Measurements from ENCODE around the gene TNNI3K.
A peak's percentile ranks its signal among the peaks of the same experiment; 100 is the strongest.

The TNNI3K gene

DNA sequence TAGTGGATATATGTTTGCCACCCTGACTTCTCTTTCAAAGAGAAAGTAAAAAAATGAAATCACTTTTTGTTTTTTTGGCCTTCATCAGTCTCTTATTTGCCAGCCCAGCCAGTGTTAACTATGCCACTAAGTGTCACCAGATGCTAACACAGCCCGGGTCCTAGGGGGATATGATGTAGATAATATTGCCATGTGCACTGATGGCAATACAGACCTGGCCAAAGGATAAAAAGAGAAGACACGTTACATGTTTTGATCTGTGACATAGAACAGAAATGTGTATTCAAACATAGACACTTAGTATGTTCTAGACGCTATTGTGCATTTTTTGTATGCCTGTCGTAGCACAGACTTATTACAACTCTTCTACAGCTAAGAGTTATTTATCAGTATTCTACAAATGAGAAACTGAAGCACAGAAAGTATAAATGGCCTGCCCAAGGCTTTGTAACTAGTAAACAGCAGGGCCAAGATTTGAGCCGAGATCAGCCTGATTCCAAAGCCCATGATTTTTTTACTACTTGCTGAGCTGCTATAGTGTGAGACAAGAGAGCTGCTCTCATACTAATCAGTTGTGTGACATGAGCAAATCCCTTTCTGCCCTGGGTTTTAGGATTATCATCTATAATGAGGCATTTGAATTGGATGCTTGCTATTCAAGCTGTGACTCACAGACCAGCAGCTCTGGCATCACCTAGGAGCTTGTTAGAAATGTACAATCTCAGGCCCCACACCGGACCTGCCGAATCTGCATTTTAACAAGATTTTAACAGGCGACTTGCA lies 270.9 kb downstream of the TNNI3K start:
- peak; percentile 79 to 95 for DNase-seq

DNA sequence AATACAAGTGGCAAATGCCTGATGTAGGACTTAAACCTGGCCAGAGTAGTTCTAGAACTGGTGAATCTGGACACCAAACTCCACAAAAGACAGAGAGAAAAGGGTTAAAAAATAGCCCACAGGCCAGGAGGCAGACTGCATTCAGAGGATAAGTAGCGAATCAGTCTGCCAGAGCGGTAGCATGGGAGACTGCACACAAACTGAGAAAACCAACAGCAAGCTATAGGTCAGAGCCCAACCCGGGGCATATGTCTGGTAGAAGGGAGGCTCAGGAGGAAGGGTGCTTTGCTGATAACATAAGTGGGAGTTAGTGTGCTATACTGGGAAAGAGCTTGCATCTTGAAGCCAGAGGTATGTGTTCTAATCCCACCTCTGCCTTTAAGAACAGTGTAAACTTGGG lies 273.3 kb downstream of the TNNI3K start:
- peak in 1 of 2 experiments; percentile 9 for DNase-seq

DNA sequence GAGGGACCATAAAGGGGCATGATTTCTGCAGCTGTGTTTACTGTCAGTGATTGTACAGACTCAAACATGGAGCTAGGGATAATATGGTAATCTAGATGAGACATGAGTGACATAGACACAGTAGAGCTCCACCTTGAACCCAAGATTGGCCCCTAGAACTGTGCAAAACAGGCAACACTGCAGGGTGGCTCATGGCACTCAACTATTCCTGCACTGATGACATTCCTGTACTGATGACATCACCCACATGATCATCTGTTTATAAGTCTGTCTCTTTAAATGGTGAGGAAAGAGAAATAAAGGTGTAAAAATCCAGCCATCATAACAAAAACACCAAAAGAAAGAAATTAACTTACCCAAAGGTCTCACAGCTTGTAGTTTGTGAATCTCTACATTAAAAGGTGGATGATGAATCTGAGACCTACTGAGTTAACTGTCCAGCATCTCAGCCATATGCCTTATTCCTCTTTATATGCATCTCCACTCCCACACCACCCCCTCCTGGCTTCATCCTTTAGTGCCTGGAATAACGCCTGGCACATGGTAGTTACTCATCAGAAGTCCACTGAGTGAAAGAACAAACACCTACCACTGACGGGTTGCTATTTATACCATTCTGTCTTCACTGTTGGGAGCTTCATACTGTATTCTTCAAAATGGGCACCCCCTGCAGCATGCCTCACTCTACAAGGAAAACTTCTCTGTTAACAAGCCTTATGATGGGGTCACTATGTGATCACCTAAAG lies 277.2 kb downstream of the TNNI3K start, which contains the start of gene LRRC53:
TSS of gene LRRC53 (minus strand) at position 442 of the 746 bp plus-strand sequence. CDS start 29,262 bp downstream, outside the sequence.
- DNase-seq, result no peak

DNA sequence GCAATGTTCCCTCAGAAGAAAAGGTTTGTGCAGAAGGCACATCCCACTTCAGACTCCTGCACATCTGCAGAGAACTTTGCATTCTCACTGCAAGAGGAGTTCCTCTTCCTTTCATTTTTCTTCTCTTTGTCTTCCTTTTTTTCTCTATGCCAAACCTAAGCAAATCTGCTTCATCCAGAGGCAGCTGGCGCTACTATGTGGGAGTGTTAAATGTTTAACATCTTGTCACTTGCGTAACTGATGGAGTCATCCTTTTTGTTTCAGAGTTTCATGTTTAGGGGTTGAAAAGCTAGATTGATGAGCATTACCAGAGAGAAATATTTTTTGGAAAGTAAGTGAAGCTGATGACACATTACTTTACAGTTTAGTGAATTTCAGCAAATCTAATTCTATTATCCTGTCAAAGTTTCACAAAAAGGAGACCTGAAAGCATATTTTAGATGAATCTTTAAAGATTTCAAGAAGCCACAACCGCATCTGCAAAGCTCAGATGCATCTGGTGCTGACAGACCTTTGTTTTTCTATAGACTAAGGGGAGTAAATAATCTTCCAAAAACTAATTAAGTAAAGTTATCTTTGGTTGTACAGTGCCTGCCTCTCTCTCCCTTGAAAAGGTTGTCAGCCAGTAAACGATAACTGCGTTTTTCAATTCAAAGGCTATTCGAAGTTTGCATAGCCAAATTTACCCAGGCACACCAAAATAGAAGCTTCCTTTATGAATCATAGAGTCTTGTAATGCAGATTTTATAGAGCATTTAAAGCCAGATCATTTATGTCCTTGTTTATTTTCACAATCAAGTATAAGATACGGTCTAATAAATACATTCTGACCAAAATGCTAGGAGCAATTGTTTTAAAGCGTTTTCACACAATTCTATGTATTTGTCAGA lies 278.5 kb downstream of the TNNI3K start:
- no peak for DNase-seq

DNA sequence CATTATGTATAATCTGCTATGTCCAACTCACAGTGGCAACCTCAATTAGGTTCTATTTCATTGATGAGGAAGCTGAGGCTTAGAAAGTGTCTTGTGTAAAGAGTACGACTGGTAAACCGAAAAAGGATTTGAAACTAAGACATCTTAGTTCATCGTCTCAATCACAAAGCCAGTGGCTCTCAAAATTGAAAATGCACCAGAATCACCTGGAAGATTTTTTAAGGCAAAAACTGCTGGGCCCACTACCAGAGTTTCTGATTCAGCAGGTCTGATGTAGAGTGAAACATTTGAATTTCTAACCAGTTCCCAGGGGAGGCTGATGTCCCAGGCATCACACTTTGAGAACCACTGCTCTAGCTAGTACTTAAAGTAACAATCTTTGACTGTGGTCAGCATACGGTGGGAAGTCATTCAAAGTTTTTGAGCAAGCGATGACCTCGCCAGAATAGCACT lies 282.4 kb downstream of the TNNI3K start:
- DNase-seq, result no peak

DNA sequence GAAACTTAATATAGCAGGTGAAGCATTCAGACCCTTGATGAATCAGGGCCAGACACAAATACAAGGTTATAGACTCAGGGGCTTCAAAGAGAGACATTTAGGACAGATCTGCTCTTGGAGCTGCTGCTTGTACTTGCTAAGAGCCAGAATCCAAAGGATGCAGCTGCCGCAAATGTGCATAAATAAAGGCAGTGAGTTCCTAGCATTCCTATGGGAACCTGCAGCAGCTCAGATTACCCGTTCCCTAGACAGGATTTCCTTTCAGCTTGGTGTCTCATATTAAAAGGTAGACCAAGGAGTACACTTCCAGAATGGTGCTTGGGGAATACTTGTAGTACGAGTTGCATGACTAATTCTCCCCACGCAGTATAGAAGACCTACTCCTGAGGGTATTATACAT lies 287.0 kb downstream of the TNNI3K start:
- no peak for DNase-seq

DNA sequence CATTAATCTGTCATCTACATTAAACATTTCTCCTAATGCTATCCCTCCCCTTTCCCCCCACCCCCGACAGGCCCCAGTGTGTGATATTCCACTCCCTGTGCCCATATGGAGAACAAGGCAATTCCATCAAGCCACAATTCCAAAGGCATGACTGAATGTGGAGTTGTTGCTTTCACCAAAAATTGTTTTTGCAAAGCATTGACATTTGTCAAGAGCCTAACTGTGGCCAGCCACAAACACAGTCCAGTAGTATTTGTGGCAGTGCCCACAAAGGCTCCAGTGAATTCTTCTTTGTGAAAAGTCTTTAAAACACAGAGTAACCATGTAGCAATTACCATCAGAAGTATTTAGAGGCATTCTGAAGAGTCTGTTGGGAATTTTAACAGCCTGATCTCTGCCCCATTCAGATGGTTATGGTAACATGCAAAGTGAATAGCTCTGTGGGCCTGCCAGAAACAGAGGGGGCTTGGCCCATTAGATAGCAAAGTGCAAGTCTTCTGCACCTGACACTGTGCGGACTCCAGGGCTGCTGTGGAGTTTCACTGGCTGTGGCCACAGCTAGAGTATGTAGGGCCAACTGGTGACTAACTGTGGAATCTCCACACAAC lies 288.8 kb downstream of the TNNI3K start:
- no peak for DNase-seq

DNA sequence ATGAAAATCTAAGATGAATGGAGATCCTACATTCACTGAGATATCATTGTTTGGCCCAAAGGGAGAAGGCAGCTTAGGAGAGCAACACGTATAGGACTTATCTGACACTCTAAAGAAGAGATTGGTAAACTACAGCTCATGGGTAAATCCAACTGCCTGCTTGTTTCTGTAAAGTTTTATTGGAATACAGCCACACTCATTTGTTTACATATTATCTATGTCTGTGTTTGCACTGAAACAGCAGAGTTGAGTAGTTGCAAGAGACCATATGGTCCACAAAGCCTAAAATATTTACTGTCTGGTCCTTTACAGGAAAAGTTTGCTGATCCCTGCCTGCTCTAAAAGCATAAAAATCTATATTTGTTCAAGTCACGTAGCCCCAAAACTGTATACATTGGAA lies 291.5 kb downstream of the TNNI3K start:
- DNase-seq, result no peak

DNA sequence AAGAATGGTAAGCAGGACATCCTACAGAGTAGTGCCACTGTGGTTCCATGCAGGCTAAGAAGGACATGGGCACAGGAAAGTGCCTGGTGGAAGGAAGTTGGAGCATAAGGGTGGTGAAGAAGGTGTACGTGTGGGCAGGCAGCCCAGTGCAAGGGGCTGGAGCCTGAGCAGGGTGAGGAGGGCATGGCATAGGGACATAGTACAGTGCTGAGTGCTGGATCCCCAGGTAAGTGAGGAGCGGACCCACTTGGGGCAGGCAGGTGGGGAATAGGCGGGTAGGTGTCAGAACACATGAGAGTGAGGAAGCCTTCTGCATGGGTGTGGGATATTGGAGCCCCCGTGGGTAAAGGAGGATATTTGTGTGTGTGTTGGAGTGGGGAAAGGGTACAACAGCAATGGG lies 292.9 kb downstream of the TNNI3K start:
- no peak for DNase-seq

DNA sequence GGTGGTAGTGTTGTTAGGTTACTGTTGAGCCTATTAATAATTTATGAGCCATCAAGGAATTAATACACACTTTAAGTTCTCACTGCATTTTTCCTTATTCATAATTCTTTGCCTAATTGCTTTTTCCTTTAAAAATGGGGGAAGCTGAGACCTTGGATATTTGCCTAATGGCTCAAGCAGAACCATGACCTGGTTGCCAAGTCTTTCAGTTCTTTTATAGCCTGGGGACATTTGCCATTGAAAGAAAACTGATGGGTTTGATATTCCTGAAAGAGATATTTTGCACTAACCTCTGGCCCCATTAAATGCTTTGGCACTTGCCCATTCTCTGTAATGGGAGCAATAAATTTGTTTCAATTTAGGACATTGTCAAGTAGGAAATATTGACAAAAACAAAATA lies 295.7 kb downstream of the TNNI3K start:
- DNase-seq, result no peak

DNA sequence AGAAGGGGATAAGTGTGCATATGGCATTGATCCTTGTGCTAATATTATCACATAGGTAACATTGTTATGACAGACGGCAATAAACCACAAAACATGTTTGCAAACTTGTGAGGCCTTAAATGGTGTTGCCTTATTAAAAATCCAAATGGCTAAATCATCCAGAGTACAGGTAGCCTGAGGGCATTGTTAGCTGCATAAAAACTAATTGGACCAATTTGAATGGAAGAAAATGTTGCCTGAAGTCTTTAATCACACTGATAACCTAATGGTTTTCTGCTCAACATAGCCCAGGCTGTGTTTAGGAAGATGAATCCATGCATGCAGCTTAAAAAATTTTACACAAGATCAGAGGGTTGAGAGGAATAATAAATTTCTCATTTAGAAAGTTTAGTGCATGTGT lies 296.6 kb downstream of the TNNI3K start:
- DNase-seq, result peak in 1 of 2 experiments; percentile 5

DNA sequence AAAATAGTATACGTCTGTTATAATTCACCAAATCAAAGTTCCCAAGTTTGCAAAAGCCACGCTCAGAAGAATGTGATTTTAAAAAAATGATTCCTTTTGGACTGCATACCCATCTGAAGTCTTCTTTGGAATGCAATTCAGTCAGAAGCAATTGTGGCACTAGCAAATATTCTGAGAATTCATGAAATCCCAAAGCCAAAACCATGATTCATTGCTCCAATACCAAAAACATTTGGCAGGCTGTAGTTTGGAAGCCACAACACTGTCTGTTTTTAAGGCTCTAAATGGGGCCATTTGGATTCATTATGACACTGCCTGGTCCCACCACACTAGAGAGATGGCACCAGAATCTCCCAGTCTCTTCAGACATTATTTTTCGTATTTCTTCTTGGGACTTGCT lies 299.1 kb downstream of the TNNI3K start:
- DNase-seq, result no peak

DNA sequence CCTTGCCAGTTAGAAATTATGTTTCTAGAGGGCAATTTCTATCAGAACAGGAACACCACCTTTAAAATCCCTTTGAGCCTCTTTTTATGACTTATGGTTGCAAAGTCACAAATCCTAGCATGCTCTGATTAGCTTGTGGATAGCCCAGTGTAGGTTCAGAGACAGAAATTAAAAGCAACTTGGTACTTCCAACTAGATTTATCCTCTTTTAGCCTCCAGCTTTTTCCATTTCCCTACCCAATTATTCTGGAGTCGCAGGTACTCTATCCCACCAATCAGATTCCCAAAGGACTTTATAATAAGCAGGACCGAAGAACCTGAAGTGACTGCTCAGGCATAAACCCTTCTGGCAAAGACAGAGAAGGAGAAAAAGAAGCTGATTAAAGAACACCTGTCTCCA lies 310.6 kb downstream of the TNNI3K start:
- DNase-seq, result peak in 1 of 2 experiments; percentile 41

DNA sequence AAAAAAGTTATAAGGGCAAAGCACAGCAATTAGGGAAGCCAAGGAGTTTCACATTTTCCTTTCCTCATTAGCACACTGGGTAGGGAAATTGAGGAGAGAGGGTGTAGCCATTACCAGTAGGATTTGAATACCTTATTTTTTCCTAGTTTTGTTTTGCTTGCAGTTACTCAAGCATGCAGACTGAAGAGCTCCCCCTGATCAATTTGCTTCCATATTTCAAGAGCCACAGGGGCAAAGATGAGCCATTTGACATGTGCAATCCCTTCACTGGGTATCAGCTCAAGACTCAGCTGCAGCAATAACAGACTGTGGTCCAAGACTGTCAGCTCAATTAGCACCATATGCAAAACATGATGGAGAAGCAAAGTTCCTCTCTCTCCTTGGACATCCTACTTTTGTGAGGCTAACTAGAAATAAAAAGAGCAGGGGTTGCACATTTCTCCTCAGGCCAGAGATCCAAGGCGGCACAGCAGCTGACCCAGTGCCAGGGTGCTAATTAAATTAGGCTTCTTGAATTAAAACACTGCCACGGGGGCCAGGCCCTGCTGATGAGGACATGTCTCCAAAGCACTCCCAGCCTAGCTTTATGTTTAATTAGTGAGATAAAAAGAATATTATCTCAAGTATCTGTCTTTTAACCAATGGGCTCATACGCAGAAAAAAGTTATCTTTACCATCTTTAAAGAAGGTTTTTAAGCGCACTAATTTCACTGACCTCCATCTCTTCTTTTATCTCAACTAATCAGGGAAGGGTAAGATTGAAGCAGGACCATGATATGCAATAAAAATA lies 314.0 kb downstream of the TNNI3K start:
- DNase-seq, result peak in 1 of 2 experiments; percentile 29

DNA sequence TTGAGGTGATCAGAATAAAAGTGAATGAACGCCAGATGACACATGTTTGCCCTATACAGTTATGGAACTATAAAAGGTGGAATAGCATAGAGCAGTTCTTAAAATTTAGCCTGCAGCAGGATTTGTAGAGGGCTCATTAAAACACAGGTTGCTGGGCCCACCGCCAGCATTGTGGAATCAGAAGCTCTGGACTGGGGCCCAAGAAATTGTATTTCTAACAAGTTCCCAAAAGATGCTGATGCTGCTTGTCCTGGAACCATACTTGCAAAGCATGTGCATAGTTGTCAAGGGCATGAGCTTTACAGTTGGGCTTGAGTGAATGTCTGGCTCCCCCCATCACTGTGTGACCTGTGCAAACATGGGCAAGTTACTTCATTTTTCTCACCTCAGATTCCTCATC lies 314.7 kb downstream of the TNNI3K start:
- no peak for DNase-seq

DNA sequence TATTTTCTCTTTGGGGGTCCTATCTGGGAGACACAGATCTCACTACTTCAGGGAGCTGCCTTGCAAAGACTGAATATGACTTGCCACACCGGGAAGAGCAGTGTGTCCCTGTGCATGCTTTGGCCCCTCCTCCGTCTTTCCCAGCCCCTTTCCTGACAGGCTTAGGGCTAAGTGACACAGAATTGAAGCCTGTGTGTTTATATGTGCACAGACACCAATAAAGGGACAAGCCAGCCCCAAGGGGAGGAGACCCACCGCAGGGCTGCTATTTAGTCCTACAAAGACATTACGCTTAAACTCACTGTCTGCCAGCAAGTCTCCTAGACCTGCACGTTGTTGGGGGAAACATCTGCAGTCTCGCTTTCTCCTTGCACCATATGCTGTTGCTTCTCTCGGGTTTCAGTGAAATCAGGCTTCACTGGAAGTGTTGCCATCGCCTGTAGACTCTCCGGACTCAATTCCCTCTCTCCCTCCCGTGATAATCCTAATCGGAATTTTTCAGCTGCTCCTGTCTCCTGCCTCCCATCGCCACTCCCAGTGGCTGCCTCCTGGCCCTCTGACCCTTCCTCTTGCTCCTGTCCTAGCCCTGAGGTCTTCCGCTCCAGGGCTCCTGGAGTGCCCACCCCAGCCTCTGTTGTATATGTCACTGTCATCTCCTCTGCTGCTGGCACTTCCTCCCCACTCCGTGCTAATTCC lies 335.8 kb downstream of the TNNI3K start:
- peak; percentile 80 to 95 for DNase-seq

DNA sequence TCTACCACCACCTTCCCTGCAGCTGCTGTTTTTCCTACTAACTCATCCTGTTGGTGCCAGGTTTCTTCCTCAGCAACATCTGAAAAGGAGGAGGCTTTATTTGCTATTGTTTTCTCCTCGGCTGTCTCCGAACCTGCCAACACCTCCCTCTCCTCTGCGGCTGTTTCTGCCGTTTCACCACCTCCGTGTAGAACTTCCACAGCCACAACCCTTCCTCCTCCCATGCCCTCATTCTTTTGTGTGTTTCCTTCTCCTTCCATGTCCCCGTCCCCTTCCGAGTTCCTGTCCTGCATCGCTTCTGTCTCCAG lies 336.3 kb downstream of the TNNI3K start:
- no peak for DNase-seq

DNA sequence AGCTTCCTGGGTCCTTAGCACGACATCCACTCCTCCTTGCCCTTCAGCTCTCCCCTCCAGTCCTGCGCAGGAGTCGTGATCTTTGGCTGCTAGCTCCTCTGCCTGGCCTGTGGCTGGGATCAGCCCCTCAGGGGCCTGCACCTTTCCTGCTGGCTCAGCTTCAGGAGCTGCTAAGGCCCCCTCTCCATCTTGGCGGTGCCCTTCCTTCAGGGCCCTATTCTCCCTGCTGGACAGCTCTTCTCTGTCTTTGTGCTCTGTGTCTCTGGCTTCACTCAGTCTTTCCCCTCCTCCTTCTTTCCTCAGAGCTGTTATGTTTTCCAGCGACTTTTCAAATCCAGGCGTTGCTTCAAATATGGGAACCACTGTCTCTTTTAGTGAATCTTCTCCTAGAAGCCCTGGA lies 336.7 kb downstream of the TNNI3K start:
- DNase-seq, result no peak

DNA sequence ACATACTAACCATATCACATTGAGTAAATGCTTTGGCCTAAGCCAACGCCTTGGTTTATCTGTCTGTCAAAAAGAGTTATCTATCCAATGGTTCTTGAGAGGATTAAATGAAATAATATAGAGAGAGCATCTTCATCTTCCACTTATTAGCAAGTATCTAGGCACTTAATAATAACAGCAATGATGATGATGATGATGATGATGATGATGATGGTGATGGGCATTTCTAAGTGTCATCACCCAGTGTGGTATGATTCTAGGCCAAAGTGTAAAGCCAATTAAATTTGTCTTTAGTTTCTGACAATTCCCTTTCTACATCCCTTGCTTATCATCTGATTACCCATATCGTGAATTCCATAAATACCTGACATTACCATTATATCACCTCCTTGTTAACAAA lies 342.9 kb downstream of the TNNI3K start:
- DNase-seq, result no peak

DNA sequence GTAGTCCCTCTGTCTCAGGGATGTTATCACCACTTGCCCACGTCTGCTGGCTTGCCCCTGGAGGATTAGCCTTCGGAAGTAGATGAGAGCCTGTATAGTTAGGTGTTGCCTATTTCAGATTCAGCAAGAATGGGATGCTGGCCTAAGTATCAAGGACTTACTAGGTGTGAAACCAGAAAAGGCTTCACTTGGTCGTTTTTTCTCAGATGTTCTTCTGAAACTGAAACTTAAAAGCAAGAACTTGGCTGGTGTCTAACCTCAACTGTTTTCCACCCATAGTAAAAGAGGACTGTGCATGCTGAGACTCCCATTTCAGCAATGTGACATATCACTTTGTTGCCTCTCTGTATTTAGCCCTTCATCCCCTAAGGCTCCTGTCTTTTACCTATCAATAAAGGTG lies 344.2 kb downstream of the TNNI3K start:
- DNase-seq, result no peak

DNA sequence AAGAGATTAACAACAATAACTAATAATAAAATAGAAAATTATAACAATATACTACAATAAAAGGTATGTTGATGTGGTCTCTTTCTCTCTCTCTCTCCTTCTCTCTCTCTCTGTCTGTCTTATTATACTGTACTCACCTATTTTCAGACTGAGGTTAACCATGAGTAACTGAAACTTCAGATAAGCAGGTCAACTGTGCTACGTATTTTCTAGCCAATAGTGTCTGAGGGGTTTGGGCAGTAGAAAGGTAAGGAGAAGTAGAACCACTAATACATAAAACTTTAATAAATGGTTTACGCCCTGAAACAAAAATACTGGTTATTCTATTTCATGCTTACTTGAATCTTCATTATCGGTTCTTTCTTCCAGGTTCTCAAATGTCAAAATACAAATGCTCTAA lies 348.2 kb downstream of the TNNI3K start:
- DNase-seq, result no peak
